ENCODE data around the gene RNF115. TPM values are rescaled to one million over a fixed set of nuclear protein-coding genes. Genes with fewer than 3 reads are reported as not detected.

RNF115 gene
- total RNA-seq, 1 donor from 2014 or later: 29.9 TPM

DNA sequence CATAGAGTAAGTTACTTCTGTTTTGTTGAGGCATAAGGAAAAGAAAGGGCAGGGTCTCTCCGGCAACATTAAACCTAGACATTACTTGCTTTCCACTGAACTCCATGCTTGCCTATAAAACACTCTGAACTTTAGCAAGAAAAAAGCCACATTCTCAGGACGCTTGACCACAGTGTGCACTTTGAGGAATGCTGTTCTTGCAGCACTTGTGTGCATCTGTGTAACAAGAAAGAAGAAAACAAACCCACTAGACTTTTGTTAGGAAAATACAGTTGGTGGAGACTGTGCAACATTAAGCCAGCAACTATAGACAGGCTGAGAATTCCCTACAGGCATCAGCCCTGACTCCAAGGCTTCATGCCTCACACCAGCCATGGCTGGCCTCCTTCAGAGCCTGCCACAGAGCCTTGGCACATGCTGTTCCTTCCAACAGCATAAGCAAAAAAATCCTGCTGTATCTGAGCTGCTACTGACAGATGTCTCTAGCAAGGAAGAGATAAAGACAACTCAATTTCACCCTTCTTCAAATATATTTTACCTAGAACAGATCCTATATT is 122.5 kb downstream of the RNF115 start:
- no peak for DNase-seq (ENCODE audit: low spot score)

DNA sequence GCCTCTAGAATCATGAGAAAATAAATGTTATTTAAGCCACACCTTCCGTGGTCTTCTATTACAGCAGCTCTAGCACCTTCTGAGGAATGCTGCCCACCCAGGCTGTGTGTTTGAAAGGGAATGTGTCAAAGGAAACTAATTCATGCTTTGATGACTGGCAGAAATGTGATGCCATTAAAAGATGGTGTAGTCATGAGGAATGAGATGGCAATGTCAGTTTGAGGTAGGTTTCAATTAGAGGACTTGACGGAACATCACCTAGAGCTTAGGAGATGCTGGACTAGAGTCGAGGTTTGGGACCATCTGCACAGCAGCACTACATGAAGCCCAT is 127.3 kb downstream of the RNF115 start:
- DNase-seq (ENCODE audit: low spot score): no peak

- no peak for DNase-seq (ENCODE audit: low spot score)
Measured at GRCh38 chr1:145695821-145696629, 127.9 kb downstream of the RNF115 start.

- no peak for DNase-seq (ENCODE audit: low spot score)
Measured at GRCh38 chr1:145692785-145693443, 131.0 kb downstream of the RNF115 start.

- DNase-seq (ENCODE audit: low spot score): peak; percentile 26
Measured at GRCh38 chr1:145690587-145691558, 133.0 kb downstream of the RNF115 start.

DNA sequence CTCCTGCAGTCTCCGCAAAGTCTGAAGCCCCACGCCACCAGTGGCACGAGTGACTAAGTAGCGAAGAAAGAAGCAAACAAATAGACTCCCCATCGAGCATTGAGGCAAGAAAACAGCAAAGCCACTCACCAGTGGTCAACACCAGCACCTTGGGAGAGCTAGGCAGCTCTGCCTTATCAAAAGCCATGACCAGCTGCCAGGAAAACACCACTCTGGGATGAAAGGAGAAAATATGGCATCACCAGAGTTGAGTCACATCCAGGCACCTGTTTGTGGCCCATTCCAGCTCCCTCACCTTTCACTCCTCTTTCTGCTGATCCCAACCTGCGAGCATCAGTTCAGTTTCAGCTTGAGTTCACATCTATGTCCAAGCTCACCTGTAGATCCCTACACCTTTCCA is 134.0 kb downstream of the RNF115 start:
- DNase-seq (ENCODE audit: low spot score): no peak

- DNase-seq (ENCODE audit: low spot score): no peak
Measured at GRCh38 chr1:145688924-145689323, 135.0 kb downstream of the RNF115 start.

Other genes with a start within 250 kb of the RNF115 start
- 26.0 TPM for gene GPR89A, start 216.1 kb downstream of the RNF115 start, total RNA-seq (ENCODE audit: insufficient read depth, low replicate concordance)
- 16.6 TPM for gene PDZK1, start 116.7 kb downstream of the RNF115 start, total RNA-seq (ENCODE audit: insufficient read depth, low replicate concordance)
- 6.5 TPM for gene CD160, start 104.6 kb downstream of the RNF115 start, total RNA-seq (ENCODE audit: insufficient read depth, low replicate concordance)
- gene POLR3C, start 105 bp upstream of the RNF115 start, total RNA-seq (ENCODE audit: insufficient read depth, low replicate concordance): 23.1 TPM
- gene NUDT17, start 21.5 kb upstream of the RNF115 start, total RNA-seq (ENCODE audit: insufficient read depth, low replicate concordance): 4.3 TPM
- gene PIAS3, start 35.0 kb upstream of the RNF115 start, total RNA-seq (ENCODE audit: insufficient read depth, low replicate concordance): 10.6 TPM
- gene ANKRD35, start 61.8 kb upstream of the RNF115 start, total RNA-seq (ENCODE audit: insufficient read depth, low replicate concordance): 0.72 TPM
- gene ITGA10, start 86.0 kb upstream of the RNF115 start, total RNA-seq (ENCODE audit: insufficient read depth, low replicate concordance): 10.6 TPM
- gene PEX11B, start 94.6 kb upstream of the RNF115 start, total RNA-seq (ENCODE audit: insufficient read depth, low replicate concordance): 34.9 TPM
- 106 TPM for gene RBM8A, start 103.4 kb upstream of the RNF115 start, total RNA-seq (ENCODE audit: insufficient read depth, low replicate concordance)
- 31.5 TPM for gene LIX1L, start 133.9 kb upstream of the RNF115 start, total RNA-seq (ENCODE audit: insufficient read depth, low replicate concordance)
- gene ANKRD34A, start 140.5 kb upstream of the RNF115 start, total RNA-seq (ENCODE audit: insufficient read depth, low replicate concordance): not detected
- 5.5 TPM for gene POLR3GL, start 140.6 kb upstream of the RNF115 start, total RNA-seq (ENCODE audit: insufficient read depth, low replicate concordance)
- 547 TPM for gene TXNIP, start 172.5 kb upstream of the RNF115 start, total RNA-seq (ENCODE audit: insufficient read depth, low replicate concordance)
- not detected for gene HJV, start 197.6 kb upstream of the RNF115 start, total RNA-seq (ENCODE audit: insufficient read depth, low replicate concordance)

Data from umbilical cord (tissue), 2 donors.